SU-DHL-6 (cell line): ENCODE measurements around the gene CD72.

ENCODE experiments used
- EZH2phosphoT487 ChIP-seq: fragments of 200-600 bp; sonication (generic), shearing (Covaris generic); conservative IDR thresholded peaks from 2 replicates; pipeline ENCODE4 v1.6.1; 2018; ENCODE audit warnings: mild to moderate bottlenecking, antibody characterized with exemption, low read length, moderate library complexity, mixed read lengths
- TF ChIP-seq, protein P1 (sequence below): fragments of 200-600 bp; sonication (generic); IDR thresholded peaks from one replicate; pipeline ENCODE4 v1.5.1; 2017; ENCODE audit warnings: antibody characterized with exemption, mild to moderate bottlenecking, low read length, moderate library complexity; ENCODE audit not compliant: insufficient read depth, poor library complexity, severe bottlenecking

DNA sequence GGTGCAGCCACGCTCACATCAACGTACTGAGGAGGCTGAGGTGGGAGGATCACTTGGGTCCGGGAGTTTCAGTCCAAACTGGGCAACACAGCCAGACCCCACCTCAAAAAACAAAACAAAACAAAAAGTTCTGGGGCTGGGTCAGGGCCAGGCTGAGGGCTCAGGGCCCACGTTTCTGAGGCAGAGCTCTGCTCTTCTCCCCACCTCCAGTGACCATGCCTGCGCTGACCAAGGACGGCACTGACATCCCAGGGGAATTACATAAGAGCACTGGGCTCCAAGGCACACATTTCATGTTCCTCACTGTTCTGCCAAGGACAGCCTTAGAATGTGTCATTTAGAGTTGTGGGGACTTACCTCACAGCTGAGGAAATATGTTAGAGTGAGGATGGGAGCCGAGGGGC, 53.6 kb downstream of the CD72 start:
- TF ChIP-seq, protein P1, sequence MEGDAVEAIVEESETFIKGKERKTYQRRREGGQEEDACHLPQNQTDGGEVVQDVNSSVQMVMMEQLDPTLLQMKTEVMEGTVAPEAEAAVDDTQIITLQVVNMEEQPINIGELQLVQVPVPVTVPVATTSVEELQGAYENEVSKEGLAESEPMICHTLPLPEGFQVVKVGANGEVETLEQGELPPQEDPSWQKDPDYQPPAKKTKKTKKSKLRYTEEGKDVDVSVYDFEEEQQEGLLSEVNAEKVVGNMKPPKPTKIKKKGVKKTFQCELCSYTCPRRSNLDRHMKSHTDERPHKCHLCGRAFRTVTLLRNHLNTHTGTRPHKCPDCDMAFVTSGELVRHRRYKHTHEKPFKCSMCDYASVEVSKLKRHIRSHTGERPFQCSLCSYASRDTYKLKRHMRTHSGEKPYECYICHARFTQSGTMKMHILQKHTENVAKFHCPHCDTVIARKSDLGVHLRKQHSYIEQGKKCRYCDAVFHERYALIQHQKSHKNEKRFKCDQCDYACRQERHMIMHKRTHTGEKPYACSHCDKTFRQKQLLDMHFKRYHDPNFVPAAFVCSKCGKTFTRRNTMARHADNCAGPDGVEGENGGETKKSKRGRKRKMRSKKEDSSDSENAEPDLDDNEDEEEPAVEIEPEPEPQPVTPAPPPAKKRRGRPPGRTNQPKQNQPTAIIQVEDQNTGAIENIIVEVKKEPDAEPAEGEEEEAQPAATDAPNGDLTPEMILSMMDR: no peak
- no peak for TF ChIP-seq EZH2phosphoT487
